Fibroblast of skin of abdomen (primary cell): ENCODE measurements around the gene PTPN4. TPM values are rescaled to one million over a fixed set of nuclear protein-coding genes. Genes with fewer than 3 reads are reported as not detected.

Experiments
- DNase-seq: peaks from one replicate; pipeline ENCODE4 v3.0.0-alpha.2; 2013
- polyA plus RNA-seq, 2 experiments: library from polyadenylated mRNA; unstranded; fragments of 120-200 nt; gene quantifications; one replicate each; pipeline ENCODE4 v1.2.1, GENCODE V29; 2013; ENCODE audit not compliant: insufficient read length in 2 of 2

The PTPN4 gene
- 11.4 TPM for polyA plus RNA-seq (2013, experiment 1 of 2; ENCODE audit: insufficient read length)
- 10.9 TPM for polyA plus RNA-seq (2013, experiment 2 of 2; ENCODE audit: insufficient read length)

GRCh38 chr2:119759451-119760236 is at the start of gene PTPN4:
Gene PTPN4, plus strand, starts transcription at chr2:119759922. Its CDS starts 49,932 bp downstream, at chr2:119809854.
- peak; percentile 99 for DNase-seq

- no peak for DNase-seq
Measured at GRCh38 chr2:119710281-119710680, 49.4 kb upstream of the PTPN4 start.

GRCh38 chr2:119711352-119711751 is 48.4 kb upstream of the PTPN4 start:
- DNase-seq: no peak

- no peak for DNase-seq
Measured at GRCh38 chr2:119712571-119712970, 47.2 kb upstream of the PTPN4 start.

- DNase-seq: peak; percentile 26
Measured at GRCh38 chr2:119713819-119714490, 45.8 kb upstream of the PTPN4 start.

- DNase-seq: no peak
Measured at GRCh38 chr2:119715409-119716283, 44.1 kb upstream of the PTPN4 start.

GRCh38 chr2:119716284-119716672 is 43.4 kb upstream of the PTPN4 start:
- no peak for DNase-seq

GRCh38 chr2:119718501-119719260 is 41.0 kb upstream of the PTPN4 start:
- DNase-seq: no peak

- DNase-seq: no peak
Measured at GRCh38 chr2:119719261-119719627, 40.5 kb upstream of the PTPN4 start.

GRCh38 chr2:119721043-119721442 is 38.7 kb upstream of the PTPN4 start:
- no peak for DNase-seq

- no peak for DNase-seq
Measured at GRCh38 chr2:119721462-119721861, 38.3 kb upstream of the PTPN4 start.

GRCh38 chr2:119721904-119722303 is 37.8 kb upstream of the PTPN4 start:
- no peak for DNase-seq

GRCh38 chr2:119723186-119723585 is 36.5 kb upstream of the PTPN4 start:
- no peak for DNase-seq

- no peak for DNase-seq
Measured at GRCh38 chr2:119723784-119724467, 35.8 kb upstream of the PTPN4 start.

GRCh38 chr2:119724656-119725485 is 34.9 kb upstream of the PTPN4 start:
- DNase-seq: no peak

- no peak for DNase-seq
Measured at GRCh38 chr2:119727493-119727892, 32.2 kb upstream of the PTPN4 start.

GRCh38 chr2:119728421-119728820 is 31.3 kb upstream of the PTPN4 start:
- no peak for DNase-seq

- DNase-seq: no peak
Measured at GRCh38 chr2:119730671-119731177, 29.0 kb upstream of the PTPN4 start.

GRCh38 chr2:119731983-119732382 is 27.7 kb upstream of the PTPN4 start:
- DNase-seq: no peak

- no peak for DNase-seq
Measured at GRCh38 chr2:119732601-119733164, 27.0 kb upstream of the PTPN4 start.
